GM20000 (cell line): Measurements from ENCODE around the gene DEK.
A peak's percentile ranks its signal among the peaks of the same experiment; 100 is the strongest.
"Not testable (repeated sequence)": the region's sequence is repeated elsewhere in the genome, so short reads cannot be mapped to it uniquely, and the experiment has no call there.

Experiments used
- DNase-seq: peaks from one replicate; pipeline ENCODE4 v3.0.0; 2012; ENCODE audit warnings: low spot score
- TF ChIP-seq, protein P1 (sequence below): IDR thresholded peaks from 2 replicates; pipeline ENCODE4 v1.5.1; 2012; ENCODE audit warnings: mild to moderate bottlenecking, control low read depth; ENCODE audit errors: extremely low read depth, missing control alignments

Gene DEK

GRCh38 chr6:18264219-18264922, at the start of gene DEK:
DEK (minus strand) TSS chr6:18264530; CDS start chr6:18263987, 543 bp downstream.
- peak; percentile 89 for DNase-seq
- TF ChIP-seq, protein P1, sequence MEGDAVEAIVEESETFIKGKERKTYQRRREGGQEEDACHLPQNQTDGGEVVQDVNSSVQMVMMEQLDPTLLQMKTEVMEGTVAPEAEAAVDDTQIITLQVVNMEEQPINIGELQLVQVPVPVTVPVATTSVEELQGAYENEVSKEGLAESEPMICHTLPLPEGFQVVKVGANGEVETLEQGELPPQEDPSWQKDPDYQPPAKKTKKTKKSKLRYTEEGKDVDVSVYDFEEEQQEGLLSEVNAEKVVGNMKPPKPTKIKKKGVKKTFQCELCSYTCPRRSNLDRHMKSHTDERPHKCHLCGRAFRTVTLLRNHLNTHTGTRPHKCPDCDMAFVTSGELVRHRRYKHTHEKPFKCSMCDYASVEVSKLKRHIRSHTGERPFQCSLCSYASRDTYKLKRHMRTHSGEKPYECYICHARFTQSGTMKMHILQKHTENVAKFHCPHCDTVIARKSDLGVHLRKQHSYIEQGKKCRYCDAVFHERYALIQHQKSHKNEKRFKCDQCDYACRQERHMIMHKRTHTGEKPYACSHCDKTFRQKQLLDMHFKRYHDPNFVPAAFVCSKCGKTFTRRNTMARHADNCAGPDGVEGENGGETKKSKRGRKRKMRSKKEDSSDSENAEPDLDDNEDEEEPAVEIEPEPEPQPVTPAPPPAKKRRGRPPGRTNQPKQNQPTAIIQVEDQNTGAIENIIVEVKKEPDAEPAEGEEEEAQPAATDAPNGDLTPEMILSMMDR, result peak; percentile 20

DNA sequence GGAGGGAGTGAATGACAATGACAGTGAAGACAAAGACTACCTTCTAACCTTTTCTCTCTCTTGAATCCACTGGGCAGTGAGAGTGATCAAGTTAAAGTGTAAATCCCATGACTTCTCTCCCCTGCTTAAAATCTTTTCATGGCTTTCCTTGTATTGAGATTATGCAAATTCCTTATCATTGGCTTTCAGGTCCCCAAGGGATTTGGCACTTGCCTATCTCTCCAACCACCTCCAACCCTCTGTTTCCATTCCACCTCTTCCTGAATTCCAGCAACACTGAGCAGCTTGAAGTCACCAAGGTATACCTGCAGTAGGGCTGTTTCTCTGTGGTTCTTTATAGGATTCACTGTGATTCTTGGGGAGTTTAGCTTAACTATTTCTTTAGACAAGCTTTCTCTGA, 48.0 kb upstream of the DEK start:
- TF ChIP-seq, protein P1, result no peak
- no peak for DNase-seq

- not testable (repeated sequence) for DNase-seq
These were observed 45.7 kb upstream of the DEK start for GRCh38 chr6:18310010-18310409.

GRCh38 chr6:18309046-18309445, 44.7 kb upstream of the DEK start:
- DNase-seq, result no peak
- TF ChIP-seq, protein P1, result no peak

DNA sequence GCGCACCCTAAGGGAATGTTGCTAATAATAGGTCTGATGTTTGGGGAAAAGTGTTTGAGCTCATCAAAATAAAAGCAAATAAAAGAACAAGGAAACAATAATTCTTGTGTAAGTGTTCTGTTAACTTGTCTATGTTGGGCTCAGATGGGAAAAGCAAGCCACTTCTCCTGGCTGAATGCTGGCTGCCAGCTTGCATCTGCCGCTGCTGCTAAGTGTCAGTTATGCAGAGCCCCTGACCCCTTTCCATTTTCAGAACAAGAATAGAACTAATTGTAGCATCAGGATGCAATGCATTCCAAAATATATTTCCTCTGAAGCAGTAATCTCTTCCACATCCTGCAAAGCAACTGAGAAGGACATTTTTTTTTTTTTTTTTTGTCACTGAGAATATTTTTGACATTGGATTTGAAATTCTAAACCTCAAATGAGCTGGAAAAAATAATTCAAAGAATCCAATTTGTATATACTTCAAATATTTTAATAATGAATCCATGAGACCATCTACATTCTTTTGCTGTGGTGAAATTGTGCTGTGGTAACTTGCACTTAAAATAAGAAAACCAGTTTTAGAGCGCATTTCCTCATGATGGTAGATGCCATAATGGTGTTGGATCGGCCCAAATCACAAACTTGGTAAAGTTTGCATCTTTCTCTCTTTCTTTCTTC, 43.9 kb upstream of the DEK start:
- no peak for DNase-seq
- TF ChIP-seq, protein P1, result no peak

- TF ChIP-seq, protein P1, result no peak
- no peak for DNase-seq
These were observed 42.6 kb upstream of the DEK start for GRCh38 chr6:18306977-18307376.

- DNase-seq, result no peak
- TF ChIP-seq, protein P1, result no peak
These were observed 38.5 kb upstream of the DEK start for GRCh38 chr6:18302561-18303439.
